Measurements from ENCODE around the gene DUSP9.

DNA sequence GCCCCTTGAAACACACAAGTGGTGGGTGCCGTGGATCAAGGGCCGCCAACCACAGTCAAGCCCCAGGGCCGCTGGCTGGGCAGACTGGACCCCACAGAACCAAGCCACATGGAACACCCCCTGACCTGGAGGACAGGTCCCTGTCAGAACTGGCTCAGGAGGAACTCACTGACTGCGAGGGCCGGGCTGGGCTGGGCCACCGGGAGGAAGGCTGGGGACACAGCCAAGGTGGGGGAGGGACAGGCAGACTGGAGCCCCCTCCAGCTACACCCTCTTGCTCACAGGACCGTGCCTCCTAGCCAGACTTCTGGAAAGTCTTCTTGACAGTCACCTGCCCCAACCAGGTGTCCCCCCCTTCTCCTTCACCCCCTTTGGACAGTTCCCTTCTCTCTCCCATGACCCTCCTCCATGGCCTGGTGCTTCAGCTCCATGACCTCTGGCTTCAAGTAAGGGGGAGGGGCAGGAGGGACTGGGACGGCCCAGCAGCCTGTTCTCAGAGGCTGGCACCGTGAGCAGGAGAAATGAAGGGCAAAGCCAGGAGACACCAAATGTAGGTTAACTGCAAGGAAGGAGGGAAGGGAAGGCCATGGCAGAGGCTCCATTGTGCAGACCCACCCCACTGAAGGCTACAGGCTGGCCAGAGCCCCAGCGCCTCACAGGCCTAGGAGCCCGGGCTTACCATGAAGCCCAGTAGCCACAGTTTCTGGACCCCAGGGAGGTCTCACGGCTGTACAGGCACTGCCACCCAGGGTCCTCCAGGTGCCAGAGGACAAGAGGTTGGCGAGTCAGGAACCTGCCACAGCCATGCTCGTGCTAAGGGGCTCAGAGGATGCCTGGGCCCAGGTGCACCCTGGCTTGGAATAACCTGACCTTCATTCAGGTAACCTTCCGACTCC lies 22.6 kb upstream of the DUSP9 start:
- TF ChIP-seq, protein P1, sequence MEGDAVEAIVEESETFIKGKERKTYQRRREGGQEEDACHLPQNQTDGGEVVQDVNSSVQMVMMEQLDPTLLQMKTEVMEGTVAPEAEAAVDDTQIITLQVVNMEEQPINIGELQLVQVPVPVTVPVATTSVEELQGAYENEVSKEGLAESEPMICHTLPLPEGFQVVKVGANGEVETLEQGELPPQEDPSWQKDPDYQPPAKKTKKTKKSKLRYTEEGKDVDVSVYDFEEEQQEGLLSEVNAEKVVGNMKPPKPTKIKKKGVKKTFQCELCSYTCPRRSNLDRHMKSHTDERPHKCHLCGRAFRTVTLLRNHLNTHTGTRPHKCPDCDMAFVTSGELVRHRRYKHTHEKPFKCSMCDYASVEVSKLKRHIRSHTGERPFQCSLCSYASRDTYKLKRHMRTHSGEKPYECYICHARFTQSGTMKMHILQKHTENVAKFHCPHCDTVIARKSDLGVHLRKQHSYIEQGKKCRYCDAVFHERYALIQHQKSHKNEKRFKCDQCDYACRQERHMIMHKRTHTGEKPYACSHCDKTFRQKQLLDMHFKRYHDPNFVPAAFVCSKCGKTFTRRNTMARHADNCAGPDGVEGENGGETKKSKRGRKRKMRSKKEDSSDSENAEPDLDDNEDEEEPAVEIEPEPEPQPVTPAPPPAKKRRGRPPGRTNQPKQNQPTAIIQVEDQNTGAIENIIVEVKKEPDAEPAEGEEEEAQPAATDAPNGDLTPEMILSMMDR (tag by site-specific recombination; IDR thresholded peaks at IDR 0.05) = no peak
- TF ChIP-seq ZNF274 (IDR thresholded peaks at IDR 0.05; ENCODE audit: low read length) (no peak), ZNF274 (tag by site-specific recombination; IDR thresholded peaks at IDR 0.05; ENCODE audit: borderline replicate concordance) (no peak), SP2 (tag by site-specific recombination; IDR thresholded peaks at IDR 0.05) (no peak), EGR2 (tag by site-specific recombination; IDR thresholded peaks at IDR 0.05; ENCODE audit: low read depth) (no peak), BCL11B (tag by site-specific recombination; IDR thresholded peaks at IDR 0.05; ENCODE audit: low read depth) (no peak)

Data from HEK293 (cell line).